T-helper 2 cell treated with Interferon-gamma antibody and Interleukin-4, amounts not matched to agents 100 ng/mL and 5 ng/mL, for 36 hours (primary cell): ENCODE measurements around the gene MBD2. TPM values are rescaled to one million over a fixed set of nuclear protein-coding genes. Genes with fewer than 3 reads are reported as not detected.

ENCODE experiments used
- intact Hi-C: fragments of 100-400 bp; cut with micrococcal nuclease; formaldehyde crosslinking; loops from one replicate; pipeline ENCODE4 v1.15.1; 2023
- total RNA-seq: library from RNA; stranded (reverse); gene quantifications from 2 replicates; pipeline ENCODE4 v1.2.3, GENCODE V29; 2022

Gene MBD2
- total RNA-seq, 1 donor from 2014 or later, result 128 TPM

DNA sequence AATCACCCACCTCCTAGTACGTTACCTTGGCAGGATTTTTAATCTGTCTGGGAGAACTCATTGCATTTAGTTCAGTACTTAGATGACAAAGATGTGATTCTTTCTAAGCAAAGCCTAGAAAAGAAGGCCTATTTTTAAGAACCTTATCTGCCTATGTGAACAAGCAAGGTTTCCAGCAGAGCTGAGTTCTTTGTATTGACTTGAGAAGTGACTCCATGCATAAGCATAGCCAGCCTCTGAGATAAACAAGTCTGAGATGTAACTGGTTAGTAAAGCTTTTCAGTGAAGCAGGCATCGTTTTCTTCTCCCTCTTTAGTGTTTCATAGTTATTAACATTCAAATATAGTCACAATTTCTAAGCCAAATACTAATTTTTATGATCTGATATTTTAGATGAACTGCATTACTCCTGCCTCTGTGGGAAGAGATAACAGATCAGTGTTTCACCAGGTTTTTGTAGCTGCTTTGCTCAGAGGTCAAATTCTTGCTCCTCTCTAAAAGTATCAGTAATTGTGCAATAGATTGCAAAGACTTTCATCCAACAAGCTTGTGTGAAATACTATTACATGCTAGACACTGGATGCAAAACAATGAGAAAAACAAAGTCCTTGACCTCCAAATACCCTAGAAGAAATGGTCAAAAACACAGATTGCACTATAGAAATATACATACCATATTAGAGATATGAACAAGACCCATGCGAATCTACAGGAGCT lies 107.8 kb downstream of the MBD2 start:
- intact Hi-C loops, result no loop called here

DNA sequence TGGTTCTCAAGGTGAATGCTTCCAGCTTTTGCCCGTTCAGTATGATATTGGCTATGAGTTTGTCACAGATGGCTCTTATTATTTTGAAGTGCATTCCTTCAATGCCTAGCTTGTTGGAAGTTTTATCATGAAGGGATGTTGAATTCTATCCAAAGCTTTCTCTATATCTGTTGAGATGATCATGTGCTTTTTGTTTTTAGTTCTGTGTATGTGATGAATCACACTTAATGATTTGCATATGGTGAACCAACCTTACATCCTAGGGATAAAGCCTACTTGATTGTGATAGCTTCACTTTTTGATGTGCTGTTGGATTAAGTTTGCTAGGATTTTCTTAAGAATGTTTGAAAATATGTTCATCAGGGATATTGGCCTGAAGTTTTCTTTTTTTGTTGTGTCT lies 112.1 kb downstream of the MBD2 start:
- intact Hi-C loops, result no loop called here

DNA sequence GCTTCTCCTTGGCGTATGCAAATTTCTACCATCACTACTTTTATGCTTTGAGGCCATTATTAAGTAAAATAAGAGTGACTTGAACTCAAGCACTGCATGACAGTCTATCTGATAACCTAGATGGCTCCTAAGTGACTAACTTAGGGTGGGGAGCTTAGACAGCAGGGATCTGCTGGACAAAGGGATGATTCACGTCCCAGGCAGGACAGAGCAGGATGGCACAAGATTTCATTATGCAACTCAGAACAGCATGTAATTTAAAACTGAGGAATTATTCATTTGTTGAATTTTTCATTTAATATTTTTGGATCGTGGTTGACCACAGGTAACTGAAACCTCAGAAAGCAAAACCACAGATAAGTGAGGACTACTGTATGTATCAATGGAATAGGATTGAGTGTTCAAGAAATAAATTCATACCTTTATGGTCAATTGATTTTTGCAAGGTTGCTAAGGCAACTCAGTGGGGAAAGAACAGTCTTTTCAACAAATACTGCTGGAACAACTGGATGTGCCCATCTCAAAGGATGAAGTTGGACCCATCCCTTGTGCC lies 115.3 kb downstream of the MBD2 start:
- intact Hi-C loops, result no loop called here

DNA sequence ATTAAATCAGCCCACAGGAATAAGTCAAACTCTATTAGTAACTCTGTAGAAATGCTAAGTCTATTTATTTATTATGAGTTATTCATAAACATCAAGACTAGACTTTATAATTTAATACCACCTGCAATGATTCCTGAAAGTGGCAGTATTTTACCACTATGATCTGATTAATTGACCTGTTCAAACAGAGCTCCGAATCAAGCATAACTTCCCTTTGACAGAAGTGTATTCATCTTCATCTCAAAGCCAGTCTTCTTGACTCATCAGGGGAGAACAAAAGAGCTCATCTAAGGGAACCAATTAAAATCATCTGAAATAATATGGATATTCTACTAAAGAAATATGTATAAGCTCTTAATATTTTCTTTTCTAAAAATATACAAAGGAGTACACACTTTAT lies 122.3 kb downstream of the MBD2 start:
- intact Hi-C loops, result no loop called here

Other genes starting within 250 kb of the MBD2 start
- 16.0 and 16.3 TPM in 2 replicates for gene POLI, start 44.8 kb upstream of the MBD2 start, total RNA-seq
- 0.27 TPM in 1 of 2 replicates, not detected in the other for gene STARD6, start 133.2 kb upstream of the MBD2 start, total RNA-seq
- gene C18orf54, start 133.2 kb upstream of the MBD2 start, total RNA-seq, result 8.9 and 10.0 TPM in 2 replicates